NCI-H460 (cell line): ENCODE data around the gene ZBTB8B. TPM values are rescaled to one million over a fixed set of nuclear protein-coding genes. Genes with fewer than 3 reads are reported as not detected.
"Not testable (repeated sequence)": the region's sequence is repeated elsewhere in the genome, so short reads cannot be mapped to it uniquely, and the experiment has no call there.

Experiments
- DNase-seq: peaks from one replicate; pipeline ENCODE4 v3.0.0-alpha.2; 2016; ENCODE audit warnings: low read depth; ENCODE audit errors: extremely low read depth
- polyA plus RNA-seq: library from polyadenylated mRNA; depleted of rRNA; stranded (reverse); fragments of >200 nt; gene quantifications from 2 replicates; pipeline ENCODE4 v1.2.3, GENCODE V29; 2014; cell fraction: nucleus; rRNA removed
- total RNA-seq: library from RNA; depleted of rRNA; stranded (reverse); fragments of >200 nt; shearing (Covaris generic); gene quantifications from 2 replicates; pipeline ENCODE4 v1.2.3, GENCODE V29; 2014; rRNA removed

The ZBTB8B gene
- not detected in 2 replicates for total RNA-seq
- polyA plus RNA-seq, result not detected in 2 replicates

DNA sequence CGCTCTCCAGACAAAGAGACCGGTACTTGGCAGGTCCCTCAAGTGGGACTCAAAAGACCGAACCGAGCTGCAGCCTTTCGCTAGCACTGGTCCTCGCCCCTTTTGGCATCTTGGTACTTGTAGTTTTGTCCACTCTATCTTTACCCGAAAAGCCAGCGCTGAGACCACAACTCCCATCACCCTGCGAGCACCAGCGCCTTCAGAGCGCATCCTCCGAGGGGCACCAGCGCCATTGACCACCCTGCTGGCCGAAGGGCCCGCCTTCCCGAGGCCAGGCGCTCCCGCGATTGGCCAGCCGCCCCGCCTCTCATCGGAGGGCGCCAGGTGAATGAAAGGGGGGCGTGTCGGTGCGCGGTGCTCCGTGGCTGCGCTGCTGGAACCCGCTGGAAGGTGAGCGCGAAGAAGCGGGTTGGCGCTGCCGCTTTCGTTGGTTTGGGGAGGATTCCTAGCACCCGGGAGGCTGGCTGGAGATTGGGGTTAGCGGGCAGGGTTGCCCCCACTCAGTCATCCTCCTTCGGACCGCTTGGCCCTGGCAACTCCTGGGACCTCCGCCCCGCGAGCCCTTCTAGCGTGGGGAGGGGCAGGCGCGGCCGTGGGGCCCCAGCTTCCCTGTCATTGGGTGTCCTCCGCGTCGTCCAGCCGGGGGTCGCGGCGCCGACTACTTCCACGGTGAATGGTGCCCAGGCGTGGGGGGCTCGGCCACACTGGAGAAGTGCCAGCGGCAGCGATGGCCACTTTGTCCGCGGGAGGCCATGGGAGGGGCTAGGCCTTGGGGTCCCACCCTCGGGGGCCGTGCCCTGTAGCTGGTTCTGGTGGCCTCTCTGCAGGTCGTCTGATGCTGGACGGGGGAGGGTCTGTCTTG lies at the start of gene ZBTB8B:
TSS of gene ZBTB8B (plus strand) at position 357 of the 862 bp plus-strand sequence. CDS start 5,553 bp downstream, outside the sequence.
- peak; percentile 13 for DNase-seq

DNA sequence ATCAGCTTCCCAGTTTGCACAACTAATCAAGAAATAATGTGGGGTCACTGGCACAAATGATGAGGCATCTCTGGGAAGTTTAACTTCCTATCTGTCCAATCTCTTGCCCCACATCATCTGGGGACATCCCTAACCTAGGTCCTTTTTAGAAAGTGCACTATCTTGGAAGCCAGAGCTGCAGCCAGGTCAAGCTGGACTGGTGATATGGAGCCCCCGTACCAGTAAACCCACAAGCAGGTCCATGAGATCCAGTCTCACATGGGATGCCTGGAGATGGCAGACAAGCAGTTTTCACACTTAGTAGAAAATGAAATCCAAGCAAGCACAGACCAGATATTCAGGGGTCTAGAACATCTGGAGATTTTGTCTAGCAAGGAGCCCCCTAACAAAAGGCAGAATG lies 43.1 kb upstream of the ZBTB8B start:
- DNase-seq, result no peak

DNA sequence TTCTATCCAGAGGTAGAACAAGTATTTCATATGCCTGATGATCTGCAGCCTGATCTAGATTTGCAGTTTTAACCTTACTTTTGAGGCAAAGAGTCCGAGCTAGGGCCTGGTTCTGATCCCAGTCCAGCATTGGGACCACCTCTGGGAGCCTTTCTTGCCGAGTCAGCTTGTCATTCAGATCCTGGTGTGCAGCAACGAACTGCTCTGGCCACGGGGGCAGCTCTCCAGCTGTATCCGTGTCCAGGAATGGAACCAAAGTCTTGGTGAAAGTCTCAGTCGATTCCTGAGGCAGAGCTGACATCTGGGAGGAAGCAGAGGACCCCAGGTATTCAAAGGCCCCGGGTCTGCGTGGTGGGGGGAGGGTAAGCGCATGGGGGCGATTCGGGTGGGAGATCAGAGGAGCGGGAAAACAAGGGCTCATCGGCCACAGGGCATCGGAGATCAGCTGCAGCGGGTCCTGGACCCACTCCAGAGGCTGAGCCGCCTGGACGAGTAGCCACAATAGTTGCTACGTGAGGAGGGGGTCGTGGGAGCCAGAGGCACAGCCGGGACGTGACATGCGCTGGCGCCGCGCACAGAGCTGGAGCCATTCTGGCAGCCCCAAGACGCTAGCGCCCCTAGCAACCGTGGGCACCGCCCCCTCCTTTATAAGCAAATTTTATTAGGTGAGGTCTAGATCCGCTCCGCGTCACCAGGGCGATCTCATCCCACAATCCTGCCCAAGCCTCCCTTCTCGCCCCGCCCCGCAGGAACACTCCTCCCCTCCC lies 38.2 kb upstream of the ZBTB8B start:
- no peak for DNase-seq

DNA sequence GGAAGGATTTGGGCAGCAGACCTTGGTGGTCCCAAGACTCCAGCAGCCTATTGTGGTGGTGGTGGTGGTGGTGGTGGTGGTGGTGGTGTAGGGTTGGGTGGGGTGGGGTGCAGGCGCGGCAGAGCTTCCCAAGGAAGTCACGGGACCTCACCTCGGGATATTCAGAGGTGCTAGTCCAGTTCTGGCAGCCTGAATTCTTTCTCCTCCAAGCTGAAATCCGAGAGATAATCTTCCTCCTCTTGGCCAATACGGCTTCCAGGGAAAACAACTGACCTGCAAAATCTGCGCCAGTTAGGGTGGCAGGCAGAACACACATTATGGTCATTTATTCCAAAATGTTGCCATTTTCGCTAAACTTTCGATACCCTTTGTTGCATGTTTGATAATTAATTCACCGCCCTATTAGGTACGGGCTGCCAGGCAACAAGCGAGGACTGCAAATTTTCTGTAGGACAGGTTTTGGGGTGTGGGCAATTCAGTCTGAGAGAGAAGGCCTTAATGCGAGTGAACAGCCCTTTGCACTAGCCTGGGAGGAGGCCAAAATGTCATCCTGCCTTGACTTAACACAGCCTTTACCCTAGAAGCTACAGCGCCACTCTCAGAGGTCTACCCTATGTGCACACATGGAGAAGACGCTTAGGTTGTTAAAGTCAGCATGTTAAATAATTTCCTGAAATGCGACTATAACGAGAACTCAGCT lies 37.5 kb upstream of the ZBTB8B start:
- no peak for DNase-seq

DNA sequence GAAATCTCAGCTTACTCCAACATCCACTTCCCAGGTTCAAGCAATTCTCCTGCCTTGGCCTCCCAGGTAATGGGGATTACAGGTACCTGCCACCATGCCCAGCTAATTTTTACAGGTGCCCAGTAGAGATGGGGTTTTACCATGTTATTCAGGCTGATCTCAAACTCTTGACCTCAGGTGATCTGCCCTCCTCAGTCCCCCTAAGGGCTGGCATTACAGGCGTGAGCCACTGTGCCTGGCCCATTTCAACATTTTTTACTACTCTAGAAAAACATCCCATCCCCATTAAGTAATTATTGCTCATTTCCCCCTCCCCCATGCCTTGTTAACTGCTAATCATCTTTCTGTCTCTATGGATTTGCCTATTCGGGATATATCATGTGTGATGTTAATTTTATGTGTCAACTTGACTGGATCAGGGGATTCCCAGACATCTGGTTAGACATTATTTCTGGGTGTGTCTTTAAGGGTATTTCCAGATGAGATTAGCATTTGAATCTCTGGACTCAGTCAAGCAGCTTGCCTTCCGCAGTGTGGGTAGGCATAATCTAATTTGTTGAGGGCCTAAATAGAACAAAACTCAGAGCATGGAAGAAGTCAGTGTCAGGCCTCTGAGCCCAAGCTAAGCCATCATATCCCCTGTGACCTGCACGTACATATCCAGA lies 33.0 kb upstream of the ZBTB8B start:
- no peak for DNase-seq

DNA sequence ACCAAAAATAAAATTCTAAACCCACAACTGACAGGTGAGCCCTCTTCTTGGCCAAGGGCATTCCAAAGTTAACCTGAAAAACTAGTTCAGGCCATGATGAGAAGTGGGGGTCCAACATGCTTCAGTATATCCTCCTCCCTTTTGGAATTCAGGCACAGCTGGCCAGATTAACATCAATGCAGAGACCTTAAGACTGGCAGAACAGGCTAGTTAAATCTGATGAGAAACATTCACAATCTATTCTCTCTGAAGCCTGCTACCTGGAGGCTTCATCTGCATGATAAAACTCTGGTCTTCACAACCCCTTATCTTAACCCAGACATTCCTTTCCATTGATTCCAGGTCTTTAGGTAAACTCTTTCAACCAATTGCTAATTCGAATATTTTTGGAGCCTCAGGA lies 26.7 kb upstream of the ZBTB8B start:
- no peak for DNase-seq

DNA sequence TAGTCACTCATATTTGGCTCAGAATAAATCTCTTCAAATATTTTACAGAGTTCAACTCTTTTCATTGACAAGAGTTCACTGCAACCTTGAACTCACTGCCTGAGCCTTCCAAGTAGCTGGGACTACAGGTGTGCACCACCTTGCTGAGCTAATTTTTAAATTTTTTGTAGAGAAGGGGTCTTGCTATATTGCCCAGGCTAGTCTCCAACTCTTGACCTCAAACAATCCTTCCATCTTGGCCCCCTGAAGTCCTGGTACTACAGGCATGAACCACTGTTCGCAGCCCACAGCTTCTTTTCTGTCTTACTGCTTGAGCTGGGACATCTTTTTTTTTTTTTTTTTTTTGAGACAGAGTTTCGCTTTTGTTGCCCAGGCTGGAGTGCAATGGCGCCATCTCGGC lies 26.1 kb upstream of the ZBTB8B start:
- DNase-seq, result not testable (repeated sequence)

DNA sequence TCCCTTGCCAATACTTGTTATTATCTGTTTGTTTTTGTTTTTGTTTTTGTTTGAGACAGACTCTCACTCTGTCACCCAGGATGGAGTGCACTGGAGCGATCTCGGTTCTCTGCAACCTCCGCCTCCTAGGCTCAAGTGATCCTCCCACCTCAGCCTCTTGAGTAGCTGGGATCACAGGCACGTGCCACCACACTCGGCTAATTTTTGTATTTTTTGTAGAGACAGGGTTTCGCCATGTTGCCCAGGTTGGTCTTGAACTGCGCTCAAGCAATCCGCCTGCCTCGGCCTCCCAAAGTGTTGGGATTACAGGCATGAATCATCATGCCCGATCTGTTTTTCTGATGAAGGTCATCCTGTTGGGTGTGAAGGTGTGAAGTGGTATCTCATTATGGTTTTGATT lies 23.4 kb upstream of the ZBTB8B start:
- not testable (repeated sequence) for DNase-seq

DNA sequence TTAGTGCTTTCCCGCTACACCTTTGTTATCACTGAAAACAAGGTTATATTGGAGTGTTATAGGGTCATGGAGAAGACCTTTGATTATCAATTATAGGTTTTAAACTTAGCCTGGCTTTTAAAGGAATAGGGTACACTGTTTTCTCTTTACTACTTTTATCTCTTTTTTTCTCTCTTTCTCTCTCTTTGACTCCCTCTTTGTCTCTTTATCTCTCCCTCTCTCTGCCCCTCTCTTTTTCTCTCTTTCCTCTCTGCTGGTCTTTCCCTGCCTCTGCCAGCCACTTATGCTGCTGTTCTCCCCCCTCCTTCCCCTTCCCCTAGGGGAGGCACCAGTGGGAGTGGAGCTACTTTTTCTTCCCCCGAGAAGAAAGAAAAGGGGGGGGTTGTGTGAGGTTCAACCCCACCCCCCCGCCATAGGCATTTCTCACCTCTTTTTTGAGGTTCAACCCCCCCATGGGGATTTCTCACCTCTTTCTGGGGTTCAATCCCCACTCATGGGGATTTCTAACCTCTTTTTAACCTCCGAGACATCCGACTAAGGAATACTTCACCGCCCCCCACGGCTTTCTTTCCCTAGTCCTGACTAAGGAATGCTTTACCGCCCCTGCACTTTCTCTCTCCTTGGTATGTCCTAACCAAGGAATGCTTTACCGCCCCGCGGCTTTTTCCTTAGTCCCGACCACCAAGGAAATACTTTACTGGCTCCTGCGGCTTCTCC lies 17.2 kb upstream of the ZBTB8B start:
- no peak for DNase-seq

DNA sequence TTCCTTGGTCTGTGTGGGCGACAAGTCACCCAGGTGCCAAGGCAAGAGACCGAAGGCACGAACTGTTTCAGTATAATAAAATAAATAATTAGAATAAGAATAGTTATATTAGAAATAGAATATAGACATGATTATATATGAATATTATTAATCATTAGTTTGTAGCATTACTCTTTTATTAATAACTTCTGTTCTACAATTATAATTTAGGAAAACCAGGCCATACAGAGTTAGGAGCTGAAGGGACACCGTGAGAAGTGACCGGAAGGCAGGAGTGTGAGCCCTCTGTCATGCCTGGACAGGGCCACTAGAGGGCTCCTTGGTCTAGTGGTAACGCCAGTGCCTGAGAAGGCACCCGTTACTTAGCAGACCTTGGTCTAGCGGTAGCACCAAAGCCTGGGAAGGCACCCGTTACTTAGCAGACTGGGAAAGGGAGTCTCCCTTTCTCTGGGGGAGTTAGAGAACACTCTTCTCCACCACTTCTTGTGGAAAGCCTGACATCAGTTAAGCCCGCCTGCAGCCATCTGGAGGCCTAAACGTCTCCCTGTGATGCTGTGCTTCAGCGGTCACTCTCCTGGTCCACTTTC lies 16.6 kb upstream of the ZBTB8B start:
- peak; percentile 67 for DNase-seq

DNA sequence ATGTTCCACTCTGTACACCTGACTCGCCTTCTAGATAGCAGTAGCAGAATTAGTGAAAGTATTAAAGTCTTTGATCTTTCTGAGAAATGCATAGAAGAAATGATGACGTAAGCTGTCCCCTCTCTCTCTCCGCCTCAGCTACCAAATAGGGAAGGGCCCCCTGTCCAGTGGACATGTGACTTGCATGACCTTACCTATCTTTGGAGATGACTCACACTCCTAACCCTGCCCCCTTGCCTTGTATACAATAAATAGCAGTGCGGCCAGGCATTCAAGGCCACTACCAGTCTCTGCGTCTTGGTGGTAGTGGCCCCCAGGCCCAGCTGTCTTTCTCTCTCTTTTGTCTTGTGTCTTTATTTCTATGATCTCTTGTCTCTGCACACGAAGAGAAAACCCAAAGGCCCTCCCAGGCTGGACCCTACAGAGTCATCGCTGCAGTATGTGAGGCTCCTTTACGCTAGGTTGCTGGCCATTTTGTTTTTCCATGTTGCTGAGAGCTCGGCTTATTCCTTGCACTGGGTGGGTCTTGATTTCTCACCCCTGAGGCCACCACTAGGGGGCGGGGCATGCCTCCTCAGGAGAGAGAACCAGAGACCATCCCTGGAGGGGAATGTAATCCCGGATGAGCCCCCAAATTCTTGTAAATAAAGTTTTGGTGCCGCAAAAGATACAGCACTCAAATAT lies 16.0 kb upstream of the ZBTB8B start:
- peak; percentile 15 for DNase-seq

DNA sequence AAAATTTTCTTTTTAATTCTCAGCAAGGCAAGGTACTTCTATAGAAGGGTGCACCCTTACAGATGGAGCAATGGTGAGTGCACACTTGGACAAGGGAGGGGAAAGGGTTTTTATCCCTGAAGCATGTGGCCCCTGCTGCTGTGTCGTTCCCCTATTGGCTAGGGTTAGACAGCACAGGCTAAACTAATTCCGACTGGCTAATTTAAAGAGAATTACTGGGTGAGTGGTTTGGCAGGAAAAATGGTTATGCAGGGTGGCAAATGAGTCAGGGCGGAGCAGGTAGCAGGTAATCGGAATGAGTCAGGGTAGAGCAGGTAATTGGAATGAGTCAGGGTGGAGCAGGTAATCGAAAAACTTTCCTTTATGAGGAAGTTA lies 15.4 kb upstream of the ZBTB8B start:
- not testable (repeated sequence) for DNase-seq

DNA sequence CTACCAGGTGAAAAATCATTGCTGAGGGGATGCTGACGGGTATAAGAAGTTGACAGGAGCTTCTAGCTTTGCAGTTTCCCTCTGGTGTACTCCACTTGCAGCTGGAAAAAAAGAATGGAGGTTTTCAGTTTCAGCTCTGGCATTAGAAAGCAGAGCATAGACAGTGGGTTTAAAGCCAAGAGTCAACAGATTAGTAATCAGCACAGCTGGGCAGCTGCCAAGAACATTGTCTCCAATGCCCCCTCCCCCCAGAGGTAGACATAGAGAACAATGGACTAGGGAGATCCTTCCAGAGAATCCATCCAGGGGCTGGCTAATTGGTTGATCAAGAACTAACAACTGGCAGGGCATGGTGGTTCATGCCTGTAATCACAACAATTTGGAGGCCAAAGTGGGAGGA lies 10.1 kb upstream of the ZBTB8B start:
- no peak for DNase-seq

DNA sequence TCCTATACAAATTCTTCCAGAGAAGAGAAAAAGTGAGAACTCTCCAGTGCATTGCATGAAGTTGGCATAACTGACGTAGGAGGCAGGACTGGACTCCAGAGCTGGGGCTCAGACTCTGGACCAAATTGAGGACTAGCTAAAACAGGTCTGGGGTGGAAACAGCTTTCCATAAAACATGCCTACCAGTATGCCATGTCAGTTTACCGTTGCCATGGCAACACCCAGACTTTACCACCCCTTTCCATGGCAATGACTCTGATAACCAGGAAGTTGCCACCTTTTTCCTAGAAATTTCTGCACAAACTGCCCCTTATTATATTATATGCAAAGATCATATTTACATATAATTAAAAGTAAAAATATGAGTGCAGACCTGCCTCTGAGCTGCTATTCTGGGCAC lies 8.9 kb upstream of the ZBTB8B start:
- DNase-seq, result no peak

DNA sequence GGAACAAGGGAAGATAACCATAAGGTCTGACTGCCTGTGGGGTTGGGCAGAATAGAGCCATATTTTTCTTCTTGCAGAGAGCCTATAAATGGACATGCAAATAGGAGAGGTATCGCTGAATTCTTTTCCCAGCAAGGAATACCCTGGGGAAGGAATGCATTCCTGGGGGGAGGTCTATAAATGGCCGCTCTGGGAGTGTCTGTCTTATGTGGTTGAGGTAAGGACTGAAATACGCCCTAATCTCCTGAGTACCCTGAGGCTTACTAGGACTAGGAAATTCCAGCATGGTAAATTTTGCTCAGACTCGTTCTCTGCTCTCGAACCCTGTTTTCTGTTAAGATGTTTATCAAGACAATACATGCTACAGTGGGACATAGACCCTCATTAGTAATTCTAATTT lies 6.1 kb upstream of the ZBTB8B start:
- not testable (repeated sequence) for DNase-seq

DNA sequence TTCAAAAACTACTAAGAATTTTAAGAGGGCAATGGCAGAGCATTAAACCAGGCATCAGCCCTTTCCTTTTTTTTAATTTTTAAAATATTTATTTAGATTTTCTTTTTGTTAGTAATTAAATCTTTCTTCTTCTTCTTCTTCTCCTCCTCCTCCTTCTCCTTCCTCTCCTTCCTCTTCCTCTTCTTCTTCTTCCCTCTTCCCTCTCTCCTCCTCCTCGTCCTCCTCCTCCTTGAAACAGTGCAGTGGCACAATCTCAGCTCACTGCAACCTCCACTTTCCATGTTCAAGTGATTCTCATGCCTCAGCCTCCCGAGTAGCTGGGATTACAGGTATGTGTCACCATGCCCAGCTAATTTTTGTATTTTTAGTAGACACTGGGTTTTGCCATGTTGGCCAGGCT lies 1.9 kb upstream of the ZBTB8B start:
- DNase-seq, result not testable (repeated sequence)

DNA sequence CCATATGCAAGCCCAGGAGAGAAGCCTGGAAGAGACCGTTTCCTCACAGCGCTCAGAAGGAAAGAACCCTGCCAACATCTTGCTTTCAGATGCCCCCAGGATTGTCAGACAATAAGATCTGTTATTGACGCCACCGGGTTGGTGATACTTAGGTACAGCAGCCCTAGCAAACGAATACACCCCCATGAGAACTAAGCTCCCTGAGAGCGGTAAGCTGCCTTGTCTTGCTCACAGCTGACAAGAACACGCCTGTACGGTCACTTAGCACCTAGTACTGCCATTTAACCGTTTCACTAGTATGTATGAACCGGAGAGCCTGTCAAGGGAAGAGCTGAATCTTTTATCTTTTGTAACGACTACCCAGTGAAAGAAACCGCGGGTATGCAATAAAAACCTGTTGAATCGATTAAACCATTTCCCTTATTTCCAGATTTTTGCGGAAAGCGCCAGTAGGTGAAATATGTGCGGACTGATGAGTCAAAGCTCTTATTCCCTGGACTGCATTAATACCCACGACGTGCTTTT lies 619 bp upstream of the ZBTB8B start:
- no peak for DNase-seq

DNA sequence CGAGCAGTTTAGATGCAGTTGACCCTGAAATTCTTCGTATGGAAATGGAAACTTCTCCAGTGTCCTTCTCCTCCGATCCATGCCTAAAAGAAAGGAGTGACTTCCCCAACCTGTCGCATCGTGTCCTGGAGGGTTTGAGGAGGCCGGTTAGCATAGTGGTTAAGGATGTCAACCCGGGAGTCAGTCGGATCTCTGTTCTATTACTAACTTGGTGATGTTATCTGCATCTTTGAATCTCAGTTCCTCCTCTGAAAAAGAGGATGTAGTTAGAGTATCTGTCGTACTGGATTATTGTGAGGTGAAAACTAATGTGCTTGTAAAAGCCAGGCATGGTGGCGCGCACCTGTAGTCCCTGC lies 684 bp downstream of the ZBTB8B start:
- no peak for DNase-seq

DNA sequence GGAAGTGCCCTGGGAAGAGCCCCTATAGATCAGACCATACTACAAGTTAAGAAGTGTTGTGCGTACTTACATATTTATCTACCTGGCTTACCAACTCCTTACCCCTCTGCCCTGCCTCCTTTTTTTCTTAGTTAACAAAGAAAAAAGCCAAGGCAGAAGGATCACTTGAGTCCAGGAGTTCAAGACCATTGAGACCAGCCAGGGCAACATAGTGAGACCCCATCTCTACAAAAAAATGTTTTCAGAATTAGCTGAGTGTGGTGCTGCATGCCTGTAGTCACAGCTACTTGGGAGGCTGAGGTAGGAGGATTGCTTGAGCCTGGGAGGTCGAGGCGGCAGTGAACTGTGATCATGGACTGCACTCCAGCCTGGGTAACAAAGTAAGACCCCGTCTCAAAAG lies 1.9 kb downstream of the ZBTB8B start:
- DNase-seq, result no peak
